NK-92 (cell line): Measurements from ENCODE around the gene LAMA5.

ENCODE experiments used
- DNase-seq: peaks from one replicate; lab custom pipeline; 2025; ENCODE audit not compliant: unreplicated experiment; lab: John Stamatoyannopoulos, UW

LAMA5 gene

GRCh38 chr20:62332421-62332820 lies 34.7 kb downstream of the LAMA5 start:
- DNase-seq: no peak

GRCh38 chr20:62331347-62331746 lies 35.8 kb downstream of the LAMA5 start:
- DNase-seq: no peak

- no peak for DNase-seq
These were observed 36.4 kb downstream of the LAMA5 start for GRCh38 chr20:62330576-62331317.

GRCh38 chr20:62329389-62330377 lies 37.4 kb downstream of the LAMA5 start:
- DNase-seq: no peak

GRCh38 chr20:62328684-62329388 lies 38.3 kb downstream of the LAMA5 start:
- no peak for DNase-seq

- no peak for DNase-seq
These were observed 39.2 kb downstream of the LAMA5 start for GRCh38 chr20:62327726-62328495.

GRCh38 chr20:62326959-62327725 lies 40.0 kb downstream of the LAMA5 start:
- no peak for DNase-seq

GRCh38 chr20:62326559-62326958 lies 40.6 kb downstream of the LAMA5 start:
- DNase-seq: no peak

GRCh38 chr20:62325172-62325905 lies 41.8 kb downstream of the LAMA5 start:
- no peak for DNase-seq

GRCh38 chr20:62323980-62324906 lies 42.9 kb downstream of the LAMA5 start:
- DNase-seq: no peak

GRCh38 chr20:62323146-62323979 lies 43.7 kb downstream of the LAMA5 start:
- no peak for DNase-seq

GRCh38 chr20:62322492-62323041 lies 44.5 kb downstream of the LAMA5 start:
- DNase-seq: no peak

GRCh38 chr20:62321975-62322374 lies 45.1 kb downstream of the LAMA5 start:
- DNase-seq: no peak

GRCh38 chr20:62321521-62321948 lies 45.6 kb downstream of the LAMA5 start:
- no peak for DNase-seq

GRCh38 chr20:62320581-62321354 lies 46.3 kb downstream of the LAMA5 start:
- DNase-seq: no peak

- DNase-seq: no peak
These were observed 47.7 kb downstream of the LAMA5 start for GRCh38 chr20:62319346-62319909.
